Central memory CD8-positive, alpha-beta T cell (primary cell): ENCODE measurements around the gene FTCD.
"Not testable (repeated sequence)": the region's sequence is repeated elsewhere in the genome, so short reads cannot be mapped to it uniquely, and the experiment has no call there.

Source experiments
- ATAC-seq: fragments of 150-1000 bp; cut with Tn5 transposase; replicated peaks from 2 replicates; pipeline ENCODE4 v1.10.0; 2022; ENCODE audit warnings: mild to moderate bottlenecking, moderate FRiP score, moderate number of reproducible peaks; ENCODE audit not compliant: poor library complexity, severe bottlenecking; ENCODE audit errors: extremely low read depth
- DNase-seq, 2 donors: peaks; one replicate each; pipeline ENCODE4 v3.0.0; 2021; ENCODE audit warnings: low spot score in 2 of 2
- H3K27ac Mint-ChIP-seq: one replicate; pipeline ENCODE4 v1.8.0; 2022; ENCODE audit warnings: low read depth, mild to moderate bottlenecking, moderate library complexity, mixed read lengths
- H3K27me3 Mint-ChIP-seq: one replicate; pipeline ENCODE4 v1.8.0; 2022; ENCODE audit warnings: mixed read lengths
- H3K36me3 Mint-ChIP-seq: one replicate; pipeline ENCODE4 v1.8.0; 2022; ENCODE audit warnings: mild to moderate bottlenecking, moderate library complexity, mixed read lengths; ENCODE audit not compliant: insufficient read depth
- H3K4me1 Mint-ChIP-seq: one replicate; pipeline ENCODE4 v1.8.0; 2022; ENCODE audit warnings: mixed read lengths
- H3K4me3 Mint-ChIP-seq: one replicate; pipeline ENCODE4 v1.8.0; 2022; ENCODE audit warnings: mild to moderate bottlenecking, moderate library complexity, mixed read lengths
- H3K9me3 Mint-ChIP-seq: one replicate; pipeline ENCODE4 v1.8.0; 2022; ENCODE audit warnings: mixed read lengths

FTCD gene

GRCh38 chr21:46114963-46115362 lies 40.4 kb downstream of the FTCD start:
- H3K4me1 Mint-ChIP-seq = no peaks in the 10 kb centered on the region
- no peak for DNase-seq
- H3K4me3 Mint-ChIP-seq = no peak overlapping the region
- peaks cover 23% of the 10 kb centered on the region for H3K36me3 Mint-ChIP-seq
- no peak for ATAC-seq
- H3K9me3 Mint-ChIP-seq = no peaks in the 10 kb centered on the region
- H3K27me3 Mint-ChIP-seq = no peaks in the 10 kb centered on the region
- no peak overlapping the region for H3K27ac Mint-ChIP-seq

- H3K4me3 Mint-ChIP-seq = no peak overlapping the region
- no peak for DNase-seq
- H3K27me3 Mint-ChIP-seq = no peaks in the 10 kb centered on the region
- H3K4me1 Mint-ChIP-seq = no peaks in the 10 kb centered on the region
- H3K36me3 Mint-ChIP-seq = peaks cover 23% of the 10 kb centered on the region
- ATAC-seq = no peak
- no peak overlapping the region for H3K27ac Mint-ChIP-seq
- H3K9me3 Mint-ChIP-seq = no peaks in the 10 kb centered on the region
These were observed 41.7 kb downstream of the FTCD start for GRCh38 chr21:46113497-46114176.

GRCh38 chr21:46112725-46113215 lies 42.6 kb downstream of the FTCD start:
- H3K27ac Mint-ChIP-seq = no peak overlapping the region
- no peak overlapping the region for H3K4me3 Mint-ChIP-seq
- H3K27me3 Mint-ChIP-seq = no peaks in the 10 kb centered on the region
- no peaks in the 10 kb centered on the region for H3K9me3 Mint-ChIP-seq
- no peak for ATAC-seq
- peaks cover 20% of the 10 kb centered on the region for H3K36me3 Mint-ChIP-seq
- H3K4me1 Mint-ChIP-seq = no peaks in the 10 kb centered on the region
- peak in 1 of 2 donors; percentile 6 for DNase-seq

- H3K9me3 Mint-ChIP-seq = no peaks in the 10 kb centered on the region
- no peak overlapping the region for H3K27ac Mint-ChIP-seq
- peaks cover 20% of the 10 kb centered on the region for H3K36me3 Mint-ChIP-seq
- no peaks in the 10 kb centered on the region for H3K27me3 Mint-ChIP-seq
- ATAC-seq (no peak), DNase-seq (peak; percentile 6 to 10)
- no peak overlapping the region for H3K4me3 Mint-ChIP-seq
- H3K4me1 Mint-ChIP-seq = no peaks in the 10 kb centered on the region
These were observed 43.3 kb downstream of the FTCD start for GRCh38 chr21:46111857-46112724.

GRCh38 chr21:46111193-46111571 lies 44.2 kb downstream of the FTCD start:
- Mint-ChIP-seq H3K27me3 (no peaks in the 10 kb centered on the region), H3K4me1 (no peaks in the 10 kb centered on the region), H3K4me3 (no peak overlapping the region), H3K9me3 (no peaks in the 10 kb centered on the region), H3K27ac (no peak overlapping the region), H3K36me3 (peaks cover 17% of the 10 kb centered on the region)
- peak in 1 of 2 donors; percentile 7 for DNase-seq
- ATAC-seq = no peak

- no peaks in the 10 kb centered on the region for H3K9me3 Mint-ChIP-seq
- H3K36me3 Mint-ChIP-seq = peaks cover 17% of the 10 kb centered on the region
- no peaks in the 10 kb centered on the region for H3K4me1 Mint-ChIP-seq
- DNase-seq (peak in 1 of 2 donors; percentile 5), ATAC-seq (no peak)
- H3K4me3 Mint-ChIP-seq = no peak overlapping the region
- no peaks in the 10 kb centered on the region for H3K27me3 Mint-ChIP-seq
- H3K27ac Mint-ChIP-seq = no peak overlapping the region
These were observed 44.7 kb downstream of the FTCD start for GRCh38 chr21:46110499-46111192.

GRCh38 chr21:46109313-46110221 lies 45.8 kb downstream of the FTCD start:
- Mint-ChIP-seq H3K36me3 (peaks cover 16% of the 10 kb centered on the region), H3K27ac (no peak overlapping the region), H3K27me3 (peaks cover 2% of the 10 kb centered on the region), H3K4me3 (no peak overlapping the region), H3K4me1 (no peaks in the 10 kb centered on the region), H3K9me3 (peaks cover under 1% of the 10 kb centered on the region)
- peak; percentile 5 to 8 for DNase-seq
- no peak for ATAC-seq

GRCh38 chr21:46108827-46109312 lies 46.5 kb downstream of the FTCD start:
- peaks cover 7% of the 10 kb centered on the region for H3K9me3 Mint-ChIP-seq
- DNase-seq (no peak), ATAC-seq (no peak)
- no peak overlapping the region for H3K27ac Mint-ChIP-seq
- no peak overlapping the region for H3K4me3 Mint-ChIP-seq
- peaks cover 5% of the 10 kb centered on the region for H3K4me1 Mint-ChIP-seq
- peaks cover 15% of the 10 kb centered on the region for H3K36me3 Mint-ChIP-seq
- peaks cover 9% of the 10 kb centered on the region for H3K27me3 Mint-ChIP-seq

GRCh38 chr21:46107376-46107775 lies 48.0 kb downstream of the FTCD start:
- not testable (repeated sequence) for DNase-seq, H3K27ac Mint-ChIP-seq, H3K36me3 Mint-ChIP-seq, H3K4me3 Mint-ChIP-seq, H3K4me1 Mint-ChIP-seq, ATAC-seq
- Mint-ChIP-seq H3K27me3 (peaks cover 24% of the 10 kb centered on the region), H3K9me3 (peaks cover 12% of the 10 kb centered on the region)

- peaks cover 11% of the 10 kb centered on the region for H3K36me3 Mint-ChIP-seq
- peaks cover 15% of the 10 kb centered on the region for H3K9me3 Mint-ChIP-seq
- no peak overlapping the region for H3K4me3 Mint-ChIP-seq
- no peak for ATAC-seq
- peaks cover 19% of the 10 kb centered on the region for H3K4me1 Mint-ChIP-seq
- no peak overlapping the region for H3K27ac Mint-ChIP-seq
- DNase-seq = no peak
- peaks cover 39% of the 10 kb centered on the region for H3K27me3 Mint-ChIP-seq
These were observed 51.3 kb downstream of the FTCD start for GRCh38 chr21:46104104-46104503.

GRCh38 chr21:46100906-46101305 lies 54.5 kb downstream of the FTCD start:
- no peak for ATAC-seq
- H3K4me3 Mint-ChIP-seq = peak overlapping the region; percentile 71
- H3K36me3 Mint-ChIP-seq = peaks cover 13% of the 10 kb centered on the region
- H3K27me3 Mint-ChIP-seq = peaks cover 39% of the 10 kb centered on the region
- peak in 1 of 2 donors; percentile 9 for DNase-seq
- H3K9me3 Mint-ChIP-seq = peaks cover 15% of the 10 kb centered on the region
- H3K4me1 Mint-ChIP-seq = peaks cover 19% of the 10 kb centered on the region
- no peak overlapping the region for H3K27ac Mint-ChIP-seq
